Embryonic facial prominence (tissue), 1 donor: ENCODE results near the gene SLC38A1.
"Not testable (repeated sequence)": the region's sequence is repeated elsewhere in the genome, so short reads cannot be mapped to it uniquely, and the experiment has no call there.

Source experiments
- DNase-seq: peaks from one replicate; pipeline ENCODE4 v3.0.0-alpha.2; 2016; ENCODE audit errors: extremely low spot score

The SLC38A1 gene

DNA sequence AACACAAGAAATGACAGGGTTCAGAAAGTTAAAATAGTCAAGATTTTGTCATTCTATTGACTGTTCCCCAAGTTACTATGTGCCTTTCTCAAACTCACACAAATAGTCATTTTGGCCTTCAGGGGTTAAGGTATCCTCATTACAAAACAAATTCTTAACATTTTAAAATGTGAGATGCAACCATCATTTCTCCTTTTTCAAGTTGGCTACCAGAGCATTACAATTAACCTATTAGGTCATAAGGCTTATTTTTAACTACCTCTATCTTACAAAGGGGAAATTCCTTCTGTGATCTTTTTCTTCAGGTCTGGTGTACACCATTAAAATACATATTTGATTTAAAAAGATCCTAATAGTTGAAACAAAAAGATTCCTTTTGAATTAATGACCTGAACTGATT, 61.2 kb downstream of the SLC38A1 start:
- no peak for DNase-seq

DNA sequence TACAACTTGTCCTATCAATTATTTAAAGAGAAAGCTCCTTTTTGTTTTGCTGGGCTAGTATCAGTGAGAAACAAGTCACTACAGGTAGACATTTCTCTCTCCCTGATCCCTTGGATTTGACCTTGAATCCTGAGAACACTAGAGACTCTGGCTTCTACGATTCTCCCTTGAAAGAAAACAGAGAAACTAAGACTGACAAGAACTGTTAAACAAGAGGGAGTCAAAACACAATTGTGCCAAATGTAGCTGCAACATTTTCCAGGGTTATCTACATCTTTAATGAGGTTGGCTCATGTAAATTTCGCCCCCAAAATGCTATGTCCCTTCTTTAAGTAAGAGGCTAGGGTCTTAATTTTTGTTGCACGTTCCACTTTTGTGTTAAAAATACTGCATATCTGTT, 62.4 kb downstream of the SLC38A1 start:
- no peak for DNase-seq

DNA sequence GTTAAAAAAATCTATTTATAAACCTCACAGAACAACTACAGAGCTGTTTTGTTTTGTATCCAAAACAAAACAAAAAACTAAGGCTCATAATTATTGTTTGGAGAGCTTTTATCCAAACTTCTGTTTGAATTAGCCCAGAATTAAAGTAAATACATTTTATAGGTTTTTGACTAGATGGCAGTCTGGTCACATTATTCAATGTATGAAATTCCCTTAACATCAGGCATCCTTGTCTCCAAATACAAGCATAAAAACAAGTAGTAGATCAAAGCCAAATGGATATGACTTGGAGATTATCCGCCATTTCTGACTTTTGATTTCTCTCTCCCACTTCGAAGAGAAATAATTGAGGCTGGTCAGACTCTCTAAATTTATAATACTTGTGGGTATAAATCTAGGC, 63.5 kb downstream of the SLC38A1 start:
- DNase-seq: no peak

DNA sequence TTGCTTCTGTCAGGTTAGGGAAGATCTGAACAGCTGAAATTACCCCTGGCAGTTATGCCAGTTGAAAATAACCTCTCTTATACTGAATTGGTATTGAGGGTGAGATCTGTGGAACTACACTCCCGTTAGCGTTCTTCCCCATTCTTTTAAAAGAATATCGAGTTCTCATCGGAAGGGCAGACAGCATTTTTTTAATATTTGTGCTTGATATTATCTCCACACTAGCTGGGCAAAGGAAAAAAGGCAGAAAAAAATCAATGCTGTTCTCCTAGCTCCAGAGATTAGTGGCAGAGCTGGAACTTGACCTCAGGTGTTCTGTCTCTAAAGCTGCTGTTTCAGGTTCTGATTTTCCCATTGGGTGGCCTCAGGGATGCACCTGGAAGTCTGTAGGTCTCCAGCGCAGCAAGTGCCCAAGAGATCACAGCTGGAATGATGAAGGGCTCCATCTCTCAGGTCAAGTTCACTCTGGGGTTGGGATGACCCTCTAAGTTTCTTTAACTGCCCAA, 67.5 kb downstream of the SLC38A1 start:
- DNase-seq: no peak

DNA sequence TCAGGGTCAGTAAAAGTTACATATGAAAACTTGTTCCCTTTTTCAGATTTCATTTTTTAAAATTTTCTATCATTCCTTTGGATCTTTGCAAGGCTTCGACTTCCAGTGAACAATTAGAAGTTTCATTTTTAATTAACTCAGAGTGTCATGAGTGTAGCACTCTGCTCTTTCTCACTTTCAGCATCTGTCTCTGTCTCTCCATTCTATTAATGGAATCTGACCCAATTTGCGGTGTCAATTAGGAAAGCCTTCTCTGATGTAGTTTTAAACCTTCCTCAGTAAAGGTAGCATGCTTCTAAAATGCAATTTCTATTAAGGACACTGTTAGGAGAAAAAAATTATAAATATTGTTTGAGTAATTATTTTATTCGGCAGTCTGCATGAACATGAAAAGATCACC, 68.3 kb downstream of the SLC38A1 start:
- no peak for DNase-seq

DNA sequence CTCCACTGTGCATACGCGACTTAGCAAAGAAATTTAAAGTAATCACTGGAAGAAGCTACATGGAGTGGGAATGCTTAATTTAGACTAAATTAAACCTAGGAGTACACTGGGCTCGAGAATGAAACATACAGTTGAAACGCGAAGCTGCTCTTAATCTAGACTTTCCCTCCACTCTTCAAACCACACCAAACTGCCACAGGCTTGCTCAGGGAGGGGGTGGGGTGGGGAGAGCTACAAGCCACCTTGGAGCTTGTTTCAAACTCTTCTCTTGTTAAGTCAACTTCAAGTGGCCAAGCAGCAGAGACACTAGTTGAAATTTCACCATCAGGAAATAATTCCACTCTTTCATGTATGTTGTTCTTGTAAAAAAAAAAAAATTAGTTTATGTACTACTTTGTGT, 69.9 kb downstream of the SLC38A1 start:
- DNase-seq: no peak

DNA sequence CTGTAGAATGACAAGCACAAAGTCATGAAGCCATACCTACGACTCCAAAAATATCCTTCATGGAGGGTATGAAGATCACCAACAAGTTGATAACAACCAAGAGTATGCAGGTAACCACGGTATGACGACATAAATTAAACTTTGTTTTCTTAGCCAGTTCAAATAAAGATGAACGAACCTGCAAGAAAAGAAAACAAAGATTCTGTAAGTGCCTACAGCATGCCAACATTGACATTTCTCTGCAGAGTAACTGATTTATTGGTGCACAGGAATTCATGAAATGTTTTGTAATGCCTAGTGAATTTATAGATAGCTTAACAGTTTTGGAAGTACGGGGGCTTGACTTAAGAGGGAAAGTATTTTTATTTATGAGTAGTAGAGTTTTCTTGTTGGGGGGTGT, 71.0 kb downstream of the SLC38A1 start:
- no peak for DNase-seq

DNA sequence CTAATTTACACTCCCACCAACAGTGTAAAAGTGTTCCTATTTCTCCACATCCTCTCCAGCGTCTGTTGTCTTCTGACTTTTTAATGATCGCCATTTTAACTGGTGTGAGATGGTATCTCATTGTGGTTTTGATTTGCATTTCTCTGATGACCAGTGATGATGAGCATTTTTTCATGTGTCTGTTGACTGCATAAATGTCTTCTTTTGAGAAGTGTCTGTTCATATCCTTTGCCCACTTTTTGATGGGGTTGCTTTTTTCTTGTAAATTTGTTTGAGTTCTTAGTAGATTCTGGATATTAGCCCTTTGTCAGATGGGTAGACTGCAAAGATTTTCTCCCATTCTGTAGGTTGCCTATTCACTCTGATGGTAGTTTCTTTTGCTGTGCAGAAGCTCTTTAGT, 78.3 kb downstream of the SLC38A1 start:
- not testable (repeated sequence) for DNase-seq

DNA sequence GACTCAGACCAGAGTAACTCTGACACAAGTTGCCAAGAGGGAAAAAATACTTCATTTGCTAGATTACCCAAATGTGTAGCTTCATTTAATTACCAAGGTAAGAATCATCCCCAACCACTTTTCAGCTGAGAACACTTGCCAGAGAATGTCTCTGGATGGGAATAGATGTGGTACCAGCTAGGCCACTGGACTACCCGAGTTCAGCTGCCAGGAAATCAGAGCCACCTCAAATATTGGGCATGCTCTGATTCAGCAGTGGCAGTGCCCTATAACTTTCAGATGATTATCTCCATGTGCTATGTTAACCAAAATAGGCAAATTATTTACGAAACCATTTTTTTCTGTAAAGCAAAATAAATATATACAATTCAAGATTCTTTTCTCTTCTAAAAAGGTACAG, 80.7 kb downstream of the SLC38A1 start:
- no peak for DNase-seq

DNA sequence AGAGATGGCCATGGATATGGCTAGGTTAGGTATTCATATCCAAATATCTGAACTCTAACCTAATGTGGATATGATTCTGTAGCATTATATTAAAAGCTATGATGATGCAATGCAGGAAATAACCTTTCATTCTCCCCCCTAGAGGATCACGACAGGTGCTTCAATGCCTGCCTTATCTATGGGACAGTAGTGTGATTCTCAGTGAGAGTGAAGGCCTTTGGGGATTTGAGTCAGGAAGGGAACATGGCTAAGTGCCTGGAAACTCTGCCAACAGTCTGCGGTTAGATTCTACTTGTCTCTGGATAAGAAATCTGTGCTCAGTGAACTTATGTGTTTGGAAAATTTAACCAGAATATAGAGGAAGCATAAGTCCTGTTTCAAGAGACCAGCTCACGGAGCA, 81.8 kb downstream of the SLC38A1 start:
- DNase-seq: no peak

DNA sequence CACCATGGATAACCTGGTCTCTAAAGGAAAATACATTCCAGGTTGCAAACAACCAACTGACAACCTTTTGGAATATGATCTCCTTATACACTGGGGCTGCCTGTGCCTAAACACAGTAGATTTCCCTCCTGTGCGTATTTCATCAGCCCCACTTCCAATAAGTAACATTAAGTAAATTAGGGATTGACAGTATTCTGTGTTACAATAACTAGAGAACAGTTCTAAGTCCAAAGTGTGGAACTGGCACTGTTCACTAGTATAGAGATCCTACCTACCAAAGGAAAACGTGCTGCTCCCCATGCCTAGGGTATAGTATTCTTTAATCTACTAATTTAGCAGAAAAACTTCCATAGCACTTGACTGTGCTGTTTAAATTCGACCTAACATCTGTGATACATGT, 82.8 kb downstream of the SLC38A1 start:
- no peak for DNase-seq

DNA sequence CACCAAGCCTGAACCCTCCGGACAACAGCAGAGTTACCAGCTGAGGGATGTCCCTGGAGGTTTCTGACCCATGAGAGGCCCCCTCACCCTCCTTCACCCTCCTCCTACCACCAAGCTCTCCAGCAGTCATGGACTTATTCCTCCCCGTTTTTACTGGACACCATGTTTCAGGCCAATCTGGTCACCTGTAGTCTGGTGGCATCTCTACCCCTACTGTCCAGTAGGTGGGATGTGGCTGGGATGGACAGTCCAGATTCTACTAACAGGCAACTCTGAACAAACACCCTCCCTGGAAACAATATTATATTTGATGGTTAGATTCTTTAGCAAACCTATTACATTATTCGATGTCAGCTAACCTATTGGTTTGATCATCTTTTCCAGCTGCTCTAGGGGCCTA, 83.2 kb downstream of the SLC38A1 start:
- DNase-seq: no peak

DNA sequence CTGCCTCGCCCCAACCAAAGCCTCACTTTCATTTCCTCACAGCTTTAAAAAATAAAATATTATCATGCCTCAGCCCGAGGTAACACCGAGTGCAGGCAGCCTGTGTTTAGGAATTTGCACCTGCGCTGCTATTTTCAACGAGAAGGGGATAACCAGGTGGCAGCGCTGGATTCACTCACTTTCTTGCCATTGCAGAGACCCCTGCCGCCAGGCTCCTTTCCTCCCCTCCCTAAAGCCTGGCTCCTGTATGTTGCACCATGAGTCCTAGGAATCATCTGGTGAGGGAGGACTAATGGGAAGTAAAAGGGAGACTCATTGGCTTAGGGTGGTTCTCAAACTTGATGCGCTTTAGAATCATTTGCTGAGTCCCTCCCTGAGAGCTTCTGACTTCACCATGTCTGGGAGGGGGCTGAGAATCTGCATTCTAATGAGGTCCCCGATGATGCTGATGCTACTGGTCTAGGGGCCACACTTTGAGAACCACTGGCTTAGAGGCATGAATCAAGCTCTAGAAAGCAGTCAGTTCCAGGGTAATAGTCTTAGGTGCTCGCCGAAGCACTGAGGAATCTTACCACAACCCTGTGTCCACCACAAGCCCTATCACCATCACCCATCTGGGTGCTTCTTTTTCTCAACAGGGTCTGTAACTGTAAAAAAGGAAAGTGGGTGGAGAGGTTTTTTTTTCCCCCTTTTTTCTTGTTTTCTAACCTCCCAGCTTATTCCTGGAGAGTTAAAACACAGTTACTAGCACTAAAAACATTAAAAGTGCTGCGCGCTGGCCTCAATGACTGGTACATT, 83.8 kb downstream of the SLC38A1 start:
- DNase-seq: no peak

DNA sequence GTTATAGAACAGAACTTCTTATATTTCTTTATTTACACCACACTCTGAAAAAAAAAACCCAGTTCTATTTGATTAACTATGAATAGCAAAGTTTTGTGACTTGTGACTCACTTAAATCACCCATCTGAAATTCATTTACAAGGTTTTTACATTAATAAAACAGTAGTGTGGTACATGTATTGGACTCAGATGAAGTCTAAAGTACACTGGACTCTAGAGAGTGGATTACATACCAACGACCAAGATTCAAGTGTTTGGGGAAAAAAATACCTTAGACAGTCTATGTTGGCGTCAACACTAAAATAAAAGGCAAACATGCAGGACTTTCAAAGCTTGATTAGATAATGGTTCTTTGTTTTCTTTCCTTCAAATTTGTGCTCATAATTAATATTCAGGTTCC, 85.7 kb downstream of the SLC38A1 start:
- no peak for DNase-seq

DNA sequence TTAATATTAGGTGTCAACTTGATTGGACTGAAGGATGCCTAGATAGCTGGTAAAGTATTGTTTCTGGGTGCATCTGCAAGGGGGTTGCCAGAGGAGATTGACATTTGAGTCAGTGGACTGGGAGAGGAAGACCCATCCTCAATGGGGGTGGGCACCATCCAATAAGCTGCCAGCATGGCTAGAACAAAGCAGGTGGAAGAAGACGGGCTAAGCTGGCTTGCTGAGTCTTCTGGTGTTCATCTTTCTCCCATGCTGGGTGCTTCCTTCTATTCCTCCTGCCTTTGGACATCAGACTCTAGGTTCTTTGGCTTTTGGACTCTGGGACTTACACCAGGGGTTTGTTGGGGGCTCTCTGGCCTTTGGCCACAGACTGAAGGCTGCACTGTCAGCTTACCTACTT, 87.4 kb downstream of the SLC38A1 start:
- no peak for DNase-seq

DNA sequence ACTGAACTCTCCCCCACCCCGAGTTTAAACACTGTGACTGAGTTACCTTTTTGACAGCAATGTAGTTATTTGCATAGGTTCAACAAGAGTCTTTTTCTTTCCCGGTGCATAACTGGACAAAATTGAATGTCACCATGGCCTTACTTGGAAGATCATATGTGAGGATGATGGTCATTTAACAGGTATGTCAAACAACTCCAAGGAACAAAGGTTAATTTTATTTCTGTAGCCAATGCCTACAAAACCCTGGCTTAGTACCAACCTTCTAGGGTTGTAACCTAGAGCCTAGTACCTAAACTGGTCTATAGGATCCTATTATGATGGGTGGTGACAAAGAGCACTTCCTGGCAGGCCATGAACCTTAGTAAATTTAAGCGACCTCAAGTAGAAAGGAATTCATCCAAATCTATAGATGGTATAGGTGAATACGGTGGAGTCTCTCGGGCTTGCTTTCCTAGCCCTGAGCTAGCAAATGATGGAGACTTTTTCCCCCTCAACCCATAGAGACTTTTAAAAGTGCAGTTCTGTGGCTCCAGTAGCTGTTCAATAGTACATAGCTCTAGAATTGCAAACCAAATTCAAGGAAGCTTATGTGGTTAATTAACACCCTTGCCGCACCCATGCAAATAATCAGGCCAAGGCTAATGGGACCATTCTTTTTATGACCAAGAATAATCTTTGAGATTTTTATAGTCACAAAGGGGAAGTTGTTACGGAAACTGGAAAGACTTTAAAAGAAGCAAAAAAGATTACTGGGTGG, 89.0 kb downstream of the SLC38A1 start:
- no peak for DNase-seq

DNA sequence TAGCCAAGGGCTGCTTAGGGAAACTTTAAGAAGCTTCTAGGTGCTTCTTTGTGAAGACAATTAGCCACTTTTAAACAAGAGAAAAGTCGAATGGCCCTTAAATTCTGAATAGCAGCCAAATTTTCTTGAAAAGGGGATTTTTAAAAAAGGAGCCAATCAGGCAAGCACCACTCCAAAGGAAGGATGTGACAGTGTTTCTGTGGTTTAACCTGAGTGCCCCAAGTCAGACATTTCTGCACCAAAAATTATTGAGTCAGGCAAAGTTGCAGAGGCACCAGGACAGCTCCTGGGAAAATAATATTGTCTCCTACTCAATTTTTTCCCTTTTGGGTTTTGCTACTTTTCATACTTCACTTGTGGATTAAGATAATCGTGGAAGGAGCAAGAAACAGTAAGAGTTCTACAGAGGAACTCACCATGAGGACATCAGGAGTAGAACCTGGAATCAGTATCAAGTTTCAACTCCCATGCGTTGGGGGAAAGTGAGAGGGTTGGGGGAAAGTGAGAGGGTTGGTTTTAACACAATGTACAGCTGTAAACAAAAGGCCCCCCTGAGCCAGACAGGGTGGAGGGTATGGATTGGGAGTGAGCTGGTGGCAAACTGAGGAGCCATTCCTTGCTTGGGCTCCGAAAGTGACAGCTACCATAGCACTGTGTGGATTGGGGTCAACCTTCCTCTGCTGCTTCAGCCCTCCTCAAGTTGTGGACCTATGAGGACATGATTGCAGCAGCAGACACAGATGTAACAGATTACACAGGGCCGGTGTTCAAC, 90.8 kb downstream of the SLC38A1 start:
- no peak for DNase-seq

DNA sequence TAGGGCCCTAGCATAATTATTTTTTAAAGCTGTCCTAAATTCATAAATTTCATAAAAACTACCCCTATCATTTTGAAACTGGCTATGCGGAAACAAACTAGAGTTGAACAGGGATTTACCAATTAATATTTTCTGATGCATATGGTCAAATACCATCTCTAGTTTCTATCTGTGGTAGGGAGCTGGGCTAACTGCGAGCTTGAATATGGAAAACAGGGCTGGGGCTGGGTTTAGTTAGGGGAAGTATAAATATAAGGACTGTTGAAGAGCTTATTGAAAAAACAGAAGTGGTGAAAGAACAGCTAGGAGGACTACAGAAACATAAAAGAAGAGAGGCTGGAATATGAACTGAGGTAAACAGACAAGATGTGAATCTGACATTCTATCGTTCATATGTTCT, 91.8 kb downstream of the SLC38A1 start:
- DNase-seq: no peak

DNA sequence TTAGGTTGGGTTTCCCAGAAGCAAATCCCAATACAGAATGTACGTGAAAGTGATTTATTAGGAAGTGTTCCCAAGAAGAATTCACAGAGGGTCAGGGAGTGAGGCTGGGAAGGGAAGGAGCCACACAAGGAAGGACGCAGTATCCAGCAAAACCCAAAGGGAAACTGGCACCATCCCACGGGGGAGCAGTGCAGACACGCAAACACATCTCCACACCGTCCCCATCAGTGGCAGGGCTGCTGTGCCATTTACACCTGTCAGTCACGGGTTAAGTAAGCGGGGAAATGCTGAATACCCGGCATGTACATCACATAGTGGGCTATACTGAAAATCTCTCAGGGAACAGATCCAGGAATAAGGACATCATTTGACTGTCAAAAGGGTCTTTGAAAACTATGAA, 93.9 kb downstream of the SLC38A1 start:
- no peak for DNase-seq

DNA sequence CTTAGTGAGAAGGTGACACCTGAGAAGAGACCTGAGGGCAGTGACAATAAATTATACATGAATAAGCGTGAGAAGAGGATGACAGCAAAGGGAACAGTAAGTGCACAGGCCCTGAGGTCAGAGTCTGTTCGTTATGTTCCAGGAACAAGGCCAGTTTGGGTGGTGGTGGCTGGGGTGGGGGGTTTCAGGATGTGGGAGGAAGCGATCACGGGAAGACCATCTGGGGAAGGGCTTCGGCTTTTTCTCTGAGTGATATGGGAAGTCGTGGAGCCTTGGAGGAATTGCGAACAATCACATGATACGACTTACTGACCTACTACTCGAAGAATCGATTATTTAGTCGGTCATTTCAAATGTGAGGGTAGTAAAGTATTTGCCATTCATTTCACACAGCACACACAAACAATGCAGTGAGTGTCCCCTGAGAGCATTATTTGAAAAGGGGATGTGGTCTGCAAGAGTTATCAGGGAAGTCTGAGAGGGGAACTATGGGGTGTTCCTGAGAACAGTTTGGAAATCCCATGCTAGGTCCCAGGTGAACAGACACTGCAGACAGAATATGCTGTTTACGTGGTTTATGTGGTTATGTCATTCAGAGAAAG, 94.7 kb downstream of the SLC38A1 start:
- no peak for DNase-seq

DNA sequence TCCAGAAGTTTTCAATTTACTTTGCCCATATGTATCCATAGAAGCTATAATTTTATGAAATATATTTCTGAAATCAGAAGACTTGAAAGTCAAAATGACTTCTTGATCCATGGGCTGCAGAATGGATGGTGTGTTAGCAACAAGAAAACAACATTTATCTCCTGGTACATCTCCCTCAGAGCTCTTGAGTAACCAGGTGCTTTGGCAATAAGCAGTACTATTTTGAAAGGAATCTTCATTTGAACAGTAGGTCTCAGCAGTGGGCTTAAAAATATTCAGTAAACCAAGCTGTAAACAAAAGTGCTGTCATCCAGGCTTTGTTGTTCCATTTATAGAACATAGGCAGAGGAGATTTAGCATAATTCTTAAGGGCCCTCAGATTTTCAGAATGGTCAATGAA, 100.4 kb downstream of the SLC38A1 start:
- no peak for DNase-seq

DNA sequence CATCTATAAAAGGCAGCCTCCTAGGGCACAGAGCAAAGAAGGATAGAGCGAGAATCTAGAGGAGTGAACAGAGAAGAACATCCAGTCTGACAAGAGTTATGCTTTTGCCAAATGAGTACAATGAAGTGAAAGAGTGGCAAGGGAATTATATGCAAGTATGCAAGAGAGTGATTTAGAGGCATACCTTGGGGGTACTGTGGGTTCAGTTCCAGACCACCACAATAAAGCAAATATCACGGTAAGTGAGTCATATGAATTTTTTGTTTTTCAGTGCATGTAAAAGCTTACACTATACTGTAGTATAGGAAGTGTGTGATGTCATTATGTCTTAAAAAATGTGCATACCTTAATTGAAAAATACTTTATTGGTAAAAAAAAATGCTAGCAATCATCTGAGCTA, 101.4 kb downstream of the SLC38A1 start:
- no peak for DNase-seq
